ENCODE measurements around the gene CLNK. TPM values are rescaled to one million over a fixed set of nuclear protein-coding genes. Genes with fewer than 3 reads are reported as not detected.

CLNK gene
- total RNA-seq, 4 donors from 2014 or later, result under 0.01 to 0.73 TPM; not detected in 2

- 89 to 91% methylated on average over 3 to 5 of the region's 5 CpGs for WGBS, 2 donors (ENCODE audit: low coverage in 1 of 2)
- Histone ChIP-seq H3K9me3 (no peaks in the 10 kb centered on the region), H3K4me3 (no peak overlapping the region), H3K27me3 (peaks cover 6% of the 10 kb centered on the region), H3K36me3 (no peaks in the 10 kb centered on the region), H3K4me1 (no peaks in the 10 kb centered on the region), H3K27ac (no peak overlapping the region)
- TF ChIP-seq POLR2A (IDR thresholded peaks at IDR 0.05) (no peak), EP300 (IDR thresholded peaks at IDR 0.05) (no peak), POLR2AphosphoS5 (IDR thresholded peaks at IDR 0.05) (no peak)
- TF ChIP-seq, protein P1, sequence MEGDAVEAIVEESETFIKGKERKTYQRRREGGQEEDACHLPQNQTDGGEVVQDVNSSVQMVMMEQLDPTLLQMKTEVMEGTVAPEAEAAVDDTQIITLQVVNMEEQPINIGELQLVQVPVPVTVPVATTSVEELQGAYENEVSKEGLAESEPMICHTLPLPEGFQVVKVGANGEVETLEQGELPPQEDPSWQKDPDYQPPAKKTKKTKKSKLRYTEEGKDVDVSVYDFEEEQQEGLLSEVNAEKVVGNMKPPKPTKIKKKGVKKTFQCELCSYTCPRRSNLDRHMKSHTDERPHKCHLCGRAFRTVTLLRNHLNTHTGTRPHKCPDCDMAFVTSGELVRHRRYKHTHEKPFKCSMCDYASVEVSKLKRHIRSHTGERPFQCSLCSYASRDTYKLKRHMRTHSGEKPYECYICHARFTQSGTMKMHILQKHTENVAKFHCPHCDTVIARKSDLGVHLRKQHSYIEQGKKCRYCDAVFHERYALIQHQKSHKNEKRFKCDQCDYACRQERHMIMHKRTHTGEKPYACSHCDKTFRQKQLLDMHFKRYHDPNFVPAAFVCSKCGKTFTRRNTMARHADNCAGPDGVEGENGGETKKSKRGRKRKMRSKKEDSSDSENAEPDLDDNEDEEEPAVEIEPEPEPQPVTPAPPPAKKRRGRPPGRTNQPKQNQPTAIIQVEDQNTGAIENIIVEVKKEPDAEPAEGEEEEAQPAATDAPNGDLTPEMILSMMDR (IDR thresholded peaks at IDR 0.05), result no peak
- ATAC-seq, result no peak
These were observed 214.1 kb downstream of the CLNK start for GRCh38 chr4:10470505-10470904.

- ATAC-seq, result no peak
- Histone ChIP-seq H3K4me3 (no peak overlapping the region), H3K36me3 (no peaks in the 10 kb centered on the region), H3K27me3 (peaks cover 49% of the 10 kb centered on the region), H3K9me3 (peaks cover 0 to 5% (median 0%) of the 10 kb centered on the region in 3 donors), H3K27ac (no peak overlapping the region), H3K4me1 (peaks cover 0 to 7% (median 0%) of the 10 kb centered on the region in 3 donors)
- WGBS, 2 donors (ENCODE audit: low coverage in 1 of 2), result 67 to 83% methylated on average over 2 to 3 of the region's 5 CpGs
- no peak for TF ChIP-seq POLR2A (IDR thresholded peaks at IDR 0.05)
- TF ChIP-seq, protein P1 (IDR thresholded peaks at IDR 0.05), result no peak
These were observed 218.4 kb downstream of the CLNK start for GRCh38 chr4:10466161-10466560.

DNA sequence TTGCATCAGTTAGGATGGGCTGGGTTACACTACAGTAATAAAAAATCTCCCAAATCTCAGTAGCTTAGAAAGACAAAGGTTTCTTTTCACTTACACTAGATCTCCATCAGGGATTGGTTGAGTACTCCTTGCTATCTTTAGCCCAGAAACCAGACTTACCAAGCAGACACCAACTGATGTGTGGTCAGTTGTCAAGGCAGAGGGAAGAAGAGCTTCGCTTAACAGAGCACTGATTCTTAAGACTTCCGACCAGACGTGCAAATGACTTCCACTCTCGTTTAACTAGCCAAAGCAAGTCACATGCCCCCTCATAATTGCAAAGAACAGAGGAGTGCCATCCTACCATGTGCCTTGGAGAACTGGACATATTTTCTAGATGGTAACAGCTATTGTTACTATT lies 221.7 kb downstream of the CLNK start:
- ATAC-seq, result no peak
- Histone ChIP-seq H3K9me3 (peaks cover 0 to 6% (median 0%) of the 10 kb centered on the region in 3 donors), H3K36me3 (no peaks in the 10 kb centered on the region), H3K4me3 (no peak overlapping the region), H3K4me1 (peaks cover 0 to 14% (median 0%) of the 10 kb centered on the region in 3 donors), H3K27me3 (peaks cover 67% of the 10 kb centered on the region), H3K27ac (no peak overlapping the region)
- WGBS, 2 donors (ENCODE audit: low coverage in 1 of 2), result 83 to 100% methylated on average over 1 of the region's 4 CpGs
- no peak for TF ChIP-seq POLR2AphosphoS5 (IDR thresholded peaks at IDR 0.05)
- TF ChIP-seq, protein P1 (IDR thresholded peaks at IDR 0.05), result no peak

- H3K4me1 ChIP-seq, result peaks cover 0 to 21% (median 0%) of the 10 kb centered on the region in 3 donors
- H3K36me3 ChIP-seq, result no peaks in the 10 kb centered on the region
- H3K27ac ChIP-seq, result no peak overlapping the region
- H3K4me3 ChIP-seq, result peak overlapping the region in 1 of 2 donors; percentile 44
- peaks cover 67% of the 10 kb centered on the region for H3K27me3 ChIP-seq
- peaks cover 0 to 6% (median 0%) of the 10 kb centered on the region in 3 donors for H3K9me3 ChIP-seq
- ATAC-seq, result no peak
- WGBS, 2 donors (ENCODE audit: low coverage in 1 of 2), result 36 to 52% methylated on average over 17 to 20 of the region's 27 CpGs
- TF ChIP-seq, protein P1 (IDR thresholded peaks at IDR 0.05), result no peak
- TF ChIP-seq POLR2A (IDR thresholded peaks at IDR 0.05) (no peak), POLR2AphosphoS5 (IDR thresholded peaks at IDR 0.05) (no peak), EP300 (IDR thresholded peaks at IDR 0.05) (no peak)
These were observed 222.6 kb downstream of the CLNK start for GRCh38 chr4:10461850-10462400.

GRCh38 chr4:10461091-10461849 lies 223.3 kb downstream of the CLNK start:
- TF ChIP-seq, protein P1 (IDR thresholded peaks at IDR 0.05), result peak; percentile 76 to 98 (median 92)
- no peak for TF ChIP-seq POLR2A (IDR thresholded peaks at IDR 0.05)
- TF ChIP-seq POLR2AphosphoS5 (IDR thresholded peaks at IDR 0.05), result no peak
- no peak for TF ChIP-seq EP300 (IDR thresholded peaks at IDR 0.05)
- no peaks in the 10 kb centered on the region for H3K36me3 ChIP-seq
- H3K4me1 ChIP-seq, result peaks cover 0 to 26% (median 0%) of the 10 kb centered on the region in 3 donors
- H3K9me3 ChIP-seq, result peaks cover 0 to 6% (median 0%) of the 10 kb centered on the region in 3 donors
- WGBS, 2 donors (ENCODE audit: low coverage in 1 of 2), result 22% methylated on average over 2 of the region's 72 CpGs; no CpG with 5 or more reads in 1 of the 2 donors
- peak overlapping the region in 1 of 2 donors; percentile 44 for H3K4me3 ChIP-seq
- peak; percentile 85 for ATAC-seq
- no peak overlapping the region for H3K27ac ChIP-seq
- H3K27me3 ChIP-seq, result peaks cover 67% of the 10 kb centered on the region
